CD4-positive, alpha-beta T cell treated with Interleukin-15 for 1 hour (primary cell): ENCODE results near the gene DHDH.
"Not testable (repeated sequence)": the region's sequence is repeated elsewhere in the genome, so short reads cannot be mapped to it uniquely, and the experiment has no call there.

Experiments used
- DNase-seq: peaks from one replicate; pipeline ENCODE4 v3.0.0-alpha.2; 2020

The DHDH gene

DNA sequence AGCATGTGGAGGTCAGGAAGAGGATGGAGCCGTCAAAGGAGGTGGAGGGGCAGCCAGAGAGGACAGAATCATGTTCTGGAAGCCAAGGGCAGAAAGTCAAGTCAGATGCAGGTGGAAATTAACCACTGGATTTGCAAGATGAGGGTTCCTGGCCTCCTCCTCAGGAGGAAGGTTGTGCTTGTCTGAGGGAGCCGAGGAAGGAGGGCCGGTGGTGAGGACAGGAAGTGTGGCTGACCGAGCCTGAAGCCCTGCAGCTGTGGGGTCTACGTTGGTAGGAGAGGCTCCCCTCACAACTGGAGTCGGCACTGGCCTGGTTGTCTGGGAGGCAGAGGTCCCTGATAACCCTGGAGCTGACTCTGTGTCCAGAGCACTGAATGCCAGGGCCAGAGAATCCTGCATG is 15.4 kb upstream of the DHDH start:
- no peak for DNase-seq

DNA sequence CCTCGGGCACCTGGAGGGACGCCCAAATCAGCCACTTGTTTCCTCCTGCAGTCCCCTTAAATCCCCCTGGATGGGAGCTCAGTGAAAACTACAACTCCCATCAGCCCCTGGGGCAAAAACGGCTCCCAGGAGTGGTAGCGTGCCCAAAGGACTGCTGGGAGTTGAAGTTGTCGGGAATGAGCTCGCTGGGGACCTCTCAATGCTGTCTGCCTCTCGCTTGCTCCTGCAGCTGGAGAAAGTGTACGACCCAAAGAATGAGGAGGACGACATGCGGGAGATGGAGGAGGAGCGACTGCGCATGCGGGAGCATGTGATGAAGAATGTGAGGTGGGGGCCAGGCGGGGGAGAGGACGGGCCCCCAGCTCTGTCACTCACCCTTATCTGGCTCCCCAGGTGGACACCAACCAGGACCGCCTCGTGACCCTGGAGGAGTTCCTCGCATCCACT is 14.7 kb upstream of the DHDH start:
- DNase-seq = no peak

DNA sequence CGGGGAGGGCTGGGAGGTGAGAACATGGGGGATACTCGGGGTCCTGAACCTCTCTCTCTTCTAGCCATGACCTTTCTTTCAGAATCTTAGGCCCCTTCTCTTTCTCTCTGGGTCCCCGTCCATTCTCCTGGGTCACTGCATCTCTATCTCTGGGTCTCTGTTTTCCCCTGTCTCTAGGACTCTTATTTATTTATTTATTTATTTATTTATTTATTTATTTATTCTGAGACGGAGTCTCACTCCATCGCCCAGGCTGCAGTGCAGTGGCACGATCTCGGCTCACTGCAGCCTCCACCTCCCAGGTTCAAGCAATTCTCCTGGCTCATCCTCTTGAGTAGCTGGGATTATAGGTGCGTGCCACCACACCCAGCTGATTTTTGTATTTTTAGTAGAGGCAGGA is 14.2 kb upstream of the DHDH start:
- not testable (repeated sequence) for DNase-seq

DNA sequence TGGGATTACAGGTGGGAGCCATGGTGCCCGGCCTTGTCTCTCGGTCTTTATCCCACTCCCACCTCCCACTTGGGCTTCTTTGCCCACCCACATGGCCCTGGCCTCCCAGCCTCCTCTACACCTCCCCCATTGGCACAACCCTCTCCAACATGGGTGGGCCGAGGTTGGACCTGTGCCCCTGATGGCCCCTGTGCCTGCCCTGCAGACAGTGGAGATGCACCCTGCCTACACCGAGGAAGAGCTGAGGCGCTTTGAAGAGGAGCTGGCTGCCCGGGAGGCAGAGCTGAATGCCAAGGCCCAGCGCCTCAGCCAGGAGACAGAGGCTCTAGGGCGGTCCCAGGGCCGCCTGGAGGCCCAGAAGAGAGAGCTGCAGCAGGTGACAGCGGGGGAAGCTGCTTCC is 12.6 kb upstream of the DHDH start:
- no peak for DNase-seq

GRCh38 chr19:48921721-48922500 is 11.6 kb upstream of the DHDH start:
- no peak for DNase-seq

DNA sequence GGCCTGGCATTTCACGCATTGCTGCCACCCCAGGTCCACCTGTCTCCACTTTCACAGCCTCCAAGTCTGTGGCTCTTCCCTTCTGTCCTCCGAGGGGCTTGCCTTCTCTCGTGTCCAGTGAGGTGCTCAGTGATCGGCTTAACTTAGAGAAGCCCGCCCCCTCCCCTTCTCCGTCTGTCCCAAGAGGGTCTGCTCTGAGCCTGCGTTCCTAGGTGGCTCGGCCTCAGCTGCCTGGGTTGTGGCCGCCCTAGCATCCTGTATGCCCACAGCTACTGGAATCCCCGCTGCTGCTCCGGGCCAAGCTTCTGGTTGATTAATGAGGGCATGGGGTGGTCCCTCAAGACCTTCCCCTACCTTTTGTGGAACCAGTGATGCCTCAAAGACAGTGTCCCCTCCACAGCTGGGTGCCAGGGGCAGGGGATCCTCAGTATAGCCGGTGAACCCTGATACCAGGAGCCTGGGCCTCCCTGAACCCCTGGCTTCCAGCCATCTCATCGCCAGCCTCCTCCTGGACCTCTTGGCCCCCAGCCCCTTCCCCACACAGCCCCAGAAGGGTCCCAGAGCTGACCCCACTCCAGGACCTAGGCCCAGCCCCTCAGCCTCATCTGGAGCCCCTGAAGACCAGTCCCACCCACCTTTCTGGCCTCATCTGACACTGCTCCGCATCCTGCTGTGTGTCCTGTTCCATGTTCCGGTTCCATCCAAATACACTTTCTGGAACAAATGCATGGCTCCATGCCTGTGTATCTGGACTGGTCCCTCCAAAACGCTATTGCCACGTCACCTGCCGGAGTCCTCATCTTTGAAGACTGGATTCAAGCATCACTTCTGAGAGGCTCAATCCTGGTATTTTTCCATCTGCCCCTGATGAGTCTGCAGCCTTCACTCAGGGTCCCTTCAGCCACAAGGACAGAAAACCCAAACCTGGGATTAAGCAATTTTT is 10.7 kb upstream of the DHDH start:
- no peak for DNase-seq

- no peak for DNase-seq
Observed at GRCh38 chr19:48925240-48925843, 8.2 kb upstream of the DHDH start.

DNA sequence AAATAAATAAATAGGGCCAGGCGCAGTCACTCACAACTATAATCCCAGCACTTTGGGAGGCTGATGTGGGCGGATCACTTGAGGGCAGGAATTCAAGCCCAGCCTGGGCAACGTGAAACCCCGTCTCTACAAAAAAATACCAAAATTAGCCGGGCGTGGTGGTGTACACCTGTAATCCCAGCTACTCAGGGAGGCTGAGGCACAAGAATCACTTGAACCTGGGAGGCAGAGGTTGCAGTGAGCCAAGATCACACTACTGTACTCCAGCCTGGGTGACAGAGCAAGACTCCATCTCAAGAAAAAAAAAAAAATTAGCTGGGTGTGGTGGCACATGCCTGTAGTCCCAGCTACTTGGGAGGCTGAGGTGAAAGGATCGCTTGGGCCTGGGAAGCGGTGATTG is 7.6 kb upstream of the DHDH start:
- DNase-seq = not testable (repeated sequence)

- no peak for DNase-seq
Observed at GRCh38 chr19:48926909-48927308, 6.6 kb upstream of the DHDH start.

DNA sequence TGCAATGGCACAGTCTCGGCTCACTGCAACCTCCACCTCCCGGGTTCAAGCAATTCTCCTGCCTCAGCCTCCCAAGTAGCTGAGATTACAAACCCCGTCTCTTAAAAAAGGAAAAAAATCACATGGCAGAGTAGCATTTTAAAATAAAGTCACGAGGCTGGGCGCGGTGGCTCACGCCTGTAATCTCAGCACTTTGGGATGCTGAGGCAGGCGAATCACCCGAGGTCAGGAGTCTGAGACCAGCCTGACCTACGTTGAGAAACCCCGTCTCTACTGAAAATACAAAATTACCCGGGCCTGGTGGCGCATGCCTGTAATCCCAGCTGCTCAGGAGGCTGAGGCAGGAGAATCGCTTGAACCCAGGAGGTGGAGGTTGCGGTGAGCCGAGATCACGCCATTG is 5.8 kb upstream of the DHDH start:
- not testable (repeated sequence) for DNase-seq

- DNase-seq = no peak
Observed at GRCh38 chr19:48928164-48929025, 5.1 kb upstream of the DHDH start.

- no peak for DNase-seq
Observed at GRCh38 chr19:48934837-48935236, 1.3 kb downstream of the DHDH start.

DNA sequence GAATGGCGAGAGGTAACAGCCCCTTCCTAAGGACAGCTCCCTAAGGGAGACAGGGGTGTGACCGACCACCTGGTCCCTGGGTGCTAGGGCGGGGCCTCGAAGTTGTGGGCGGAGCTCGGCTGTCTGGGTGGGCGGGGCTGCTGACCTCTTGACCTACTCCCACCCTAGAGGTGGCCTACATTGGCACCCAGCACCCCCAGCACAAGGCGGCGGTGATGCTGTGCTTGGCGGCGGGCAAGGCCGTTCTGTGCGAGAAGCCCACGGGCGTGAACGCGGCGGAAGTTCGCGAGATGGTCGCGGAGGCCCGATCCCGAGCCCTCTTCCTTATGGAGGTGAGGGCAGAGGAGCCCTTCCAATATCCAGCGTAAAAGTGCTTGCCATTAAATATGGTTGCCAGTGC is 2.4 kb downstream of the DHDH start:
- DNase-seq = no peak

DNA sequence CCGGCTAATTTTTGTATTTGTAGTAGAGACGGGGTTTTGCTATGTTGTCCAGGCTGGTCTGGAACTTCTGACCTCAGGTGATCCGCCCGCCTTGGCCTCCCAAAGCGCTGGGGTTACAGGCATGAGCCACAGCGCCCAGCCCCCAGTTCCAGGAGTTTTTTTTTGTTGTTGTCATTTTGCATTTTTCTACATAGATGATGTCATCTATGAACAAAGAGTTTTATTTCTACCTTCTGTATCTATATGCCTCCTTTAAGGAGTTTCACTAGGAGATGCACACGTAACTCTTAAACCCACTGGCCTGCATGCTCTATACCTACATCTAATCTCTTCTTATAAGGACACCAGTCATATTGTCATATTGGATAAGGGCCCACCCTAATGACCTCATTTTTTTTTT is 4.8 kb downstream of the DHDH start:
- DNase-seq = no peak

DNA sequence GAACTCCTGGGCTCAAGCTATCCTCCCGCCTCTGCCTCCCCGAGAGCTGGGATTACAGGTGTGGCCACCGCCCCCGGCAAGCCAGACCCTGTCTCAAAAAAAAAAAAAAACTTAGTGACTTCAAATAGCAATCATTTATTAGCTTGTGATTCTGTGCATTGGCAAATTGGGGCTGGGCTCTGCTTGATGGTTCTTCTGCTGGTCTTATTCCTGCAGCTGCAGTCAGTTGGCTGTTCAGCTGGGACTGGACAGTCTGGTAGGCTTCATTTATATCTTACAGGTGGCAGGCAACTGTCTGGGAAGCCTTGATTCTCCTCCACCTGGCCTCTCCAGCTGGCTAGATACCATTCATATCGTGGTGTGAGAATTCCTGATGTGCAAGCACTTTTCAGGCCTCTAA is 7.4 kb downstream of the DHDH start:
- DNase-seq = no peak

- no peak for DNase-seq
Observed at GRCh38 chr19:48943081-48943480, 9.6 kb downstream of the DHDH start.

DNA sequence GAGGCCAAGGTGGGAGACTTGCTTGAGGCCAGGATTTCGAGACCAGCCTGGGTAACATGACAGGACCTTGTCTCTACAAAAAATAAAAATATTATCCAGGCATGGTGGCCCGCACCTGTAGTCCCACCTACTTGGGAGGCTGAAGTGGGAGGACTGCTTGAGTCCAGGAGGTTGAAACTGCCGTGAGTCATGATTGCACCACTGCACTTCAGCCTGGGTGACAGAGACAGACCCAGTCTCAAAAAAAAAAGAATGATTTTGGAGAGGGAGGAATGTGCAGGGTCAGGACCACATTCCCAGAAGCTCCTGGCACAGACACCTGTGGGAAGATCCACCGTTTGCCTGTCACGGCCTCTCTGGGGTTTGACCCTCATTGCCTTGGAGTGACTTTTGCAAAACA is 11.9 kb downstream of the DHDH start:
- no peak for DNase-seq

- DNase-seq = no peak
Observed at GRCh38 chr19:48945817-48946216, 12.3 kb downstream of the DHDH start.

- no peak for DNase-seq
Observed at GRCh38 chr19:48946463-48947257, 13.2 kb downstream of the DHDH start.

DNA sequence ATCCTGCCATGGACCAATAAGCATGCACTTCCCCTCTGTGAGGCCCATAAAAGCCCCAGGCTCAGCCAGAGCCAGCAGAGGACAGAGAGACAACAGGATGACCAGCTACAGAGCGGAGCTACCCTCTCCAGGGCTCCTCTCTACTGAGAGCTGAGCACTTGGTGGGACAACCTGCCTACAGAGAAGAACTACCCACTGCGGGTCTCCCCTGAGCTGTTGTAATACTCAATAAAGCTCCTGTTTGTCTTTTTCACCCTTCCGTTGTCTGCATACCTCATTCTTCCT is 13.7 kb downstream of the DHDH start:
- DNase-seq = no peak

- no peak for DNase-seq
Observed at GRCh38 chr19:48950159-48950558, 16.7 kb downstream of the DHDH start.
